WTC11 (cell line): ENCODE results near the gene MED26. TPM values are rescaled to one million over a fixed set of nuclear protein-coding genes. Genes with fewer than 3 reads are reported as not detected.

Experiments used
- CREM ChIP-seq: sonication (generic); formaldehyde crosslinking; IDR thresholded peaks from 2 replicates; pipeline ENCODE4 v1.8.1; 2022; ENCODE audit warnings: mild to moderate bottlenecking, missing genetic modification reagents, moderate library complexity
- ETV6 ChIP-seq: sonication (generic); formaldehyde crosslinking; IDR thresholded peaks from 2 replicates; pipeline ENCODE4 v1.8.1; 2022; ENCODE audit warnings: mild to moderate bottlenecking, missing genetic modification reagents
- FOXK1 ChIP-seq: sonication (generic); formaldehyde crosslinking; IDR thresholded peaks from 2 replicates; pipeline ENCODE4 v1.8.0; 2022; ENCODE audit warnings: mild to moderate bottlenecking, moderate library complexity, missing genetic modification reagents
- FOXP1 ChIP-seq: sonication (generic); formaldehyde crosslinking; IDR thresholded peaks from 2 replicates; pipeline ENCODE4 v1.8.0; 2022; ENCODE audit warnings: missing genetic modification reagents, mild to moderate bottlenecking, moderate library complexity, borderline replicate concordance
- IRF2 ChIP-seq: sonication (generic); formaldehyde crosslinking; IDR thresholded peaks from 2 replicates; pipeline ENCODE4 v1.8.0; 2022; ENCODE audit warnings: low read depth, missing genetic modification reagents, borderline replicate concordance
- NR2C2 ChIP-seq: sonication (generic); formaldehyde crosslinking; IDR thresholded peaks from 2 replicates; pipeline ENCODE4 v1.8.0; 2022; ENCODE audit warnings: mild to moderate bottlenecking, missing genetic modification reagents
- OVOL2 ChIP-seq: fragments of 250-450 bp; sonication (Bioruptor Pico); IDR thresholded peaks from 2 replicates; pipeline ENCODE4 v1.9.0; 2021; ENCODE audit warnings: mild to moderate bottlenecking, borderline replicate concordance
- RORB ChIP-seq: fragments of 250-450 bp; sonication (Bioruptor Pico); IDR thresholded peaks from 2 replicates; pipeline ENCODE4 v1.9.0; 2021; ENCODE audit warnings: mild to moderate bottlenecking
- SP1 ChIP-seq: sonication (generic); formaldehyde crosslinking; conservative IDR thresholded peaks from 2 replicates; pipeline ENCODE4 v1.8.1; 2022; ENCODE audit warnings: missing genetic modification reagents
- TCF7 ChIP-seq: sonication (generic); formaldehyde crosslinking; IDR thresholded peaks from 2 replicates; pipeline ENCODE4 v1.8.0; 2022; ENCODE audit warnings: mild to moderate bottlenecking, low read depth, missing genetic modification reagents, moderate library complexity
- ZNF121 ChIP-seq: sonication (generic); formaldehyde crosslinking; IDR thresholded peaks from 2 replicates; pipeline ENCODE4 v1.8.0; 2023; ENCODE audit warnings: missing genetic modification reagents
- ZNF219 ChIP-seq: sonication (generic); formaldehyde crosslinking; IDR thresholded peaks from 2 replicates; pipeline ENCODE4 v1.8.0; 2023; ENCODE audit warnings: missing genetic modification reagents, mild to moderate bottlenecking, borderline replicate concordance
- ZNF232 ChIP-seq: sonication (generic); formaldehyde crosslinking; IDR thresholded peaks from 2 replicates; pipeline ENCODE4 v1.8.0; 2022; ENCODE audit warnings: mild to moderate bottlenecking, missing genetic modification reagents
- ZNF263 ChIP-seq: sonication (generic); formaldehyde crosslinking; IDR thresholded peaks from 2 replicates; pipeline ENCODE4 v1.8.1; 2022; ENCODE audit warnings: low read depth, mild to moderate bottlenecking, moderate library complexity, missing genetic modification reagents
- ZNF416 ChIP-seq: fragments of 250-450 bp; sonication (Bioruptor Pico); IDR thresholded peaks from 2 replicates; pipeline ENCODE4 v1.9.0; 2021; ENCODE audit warnings: mild to moderate bottlenecking, inconsistent platforms
- total RNA-seq: library from RNA; stranded (reverse); gene quantifications from 3 replicates; pipeline ENCODE4 v1.2.3, GENCODE V29; 2021
- TF ChIP-seq, protein P1 (sequence below): sonication (generic); formaldehyde crosslinking; conservative IDR thresholded peaks from 2 replicates; pipeline ENCODE4 v1.8.1; 2022; ENCODE audit warnings: mild to moderate bottlenecking, missing genetic modification reagents
- TF ChIP-seq, protein P2 (sequence below): sonication (generic); formaldehyde crosslinking; IDR thresholded peaks from 2 replicates; pipeline ENCODE4 v1.8.0; 2022; ENCODE audit warnings: mild to moderate bottlenecking, missing genetic modification reagents
- TF ChIP-seq, protein P3 (sequence below): sonication (generic); formaldehyde crosslinking; IDR thresholded peaks from 2 replicates; pipeline ENCODE4 v1.8.1; 2023; ENCODE audit warnings: mild to moderate bottlenecking, missing genetic modification reagents, moderate library complexity
- TF ChIP-seq, protein P4 (sequence below): sonication (generic); formaldehyde crosslinking; IDR thresholded peaks from 2 replicates; pipeline ENCODE4 v1.8.1; 2023; ENCODE audit warnings: mild to moderate bottlenecking, moderate library complexity, missing genetic modification reagents
- TF ChIP-seq, protein P5 (sequence below): sonication (generic); formaldehyde crosslinking; IDR thresholded peaks from 2 replicates; pipeline ENCODE4 v1.8.1; 2022; ENCODE audit warnings: mild to moderate bottlenecking, moderate library complexity, missing genetic modification reagents
- TF ChIP-seq, protein P6 (sequence below): fragments of 250-450 bp; sonication (Bioruptor Pico); IDR thresholded peaks from 2 replicates; pipeline ENCODE4 v1.9.0; 2021; ENCODE audit warnings: mild to moderate bottlenecking
- TF ChIP-seq, protein P7 (sequence below): sonication (generic); formaldehyde crosslinking; IDR thresholded peaks from 2 replicates; pipeline ENCODE4 v1.8.1; 2022; ENCODE audit warnings: low read depth, mild to moderate bottlenecking, moderate library complexity, missing genetic modification reagents, borderline replicate concordance
- TF ChIP-seq, protein P8 (sequence below): fragments of 250-450 bp; sonication (Bioruptor Pico); IDR thresholded peaks from 2 replicates; pipeline ENCODE4 v2.1.2; 2022; ENCODE audit warnings: mild to moderate bottlenecking, moderate library complexity
- TF ChIP-seq, protein P9 (sequence below): sonication (generic); formaldehyde crosslinking; IDR thresholded peaks from 2 replicates; pipeline ENCODE4 v1.8.1; 2023; ENCODE audit warnings: mild to moderate bottlenecking, missing genetic modification reagents
- TF ChIP-seq, protein P10 (sequence below): sonication (generic); formaldehyde crosslinking; IDR thresholded peaks from 2 replicates; pipeline ENCODE4 v1.8.1; 2022; ENCODE audit warnings: low read depth, missing genetic modification reagents, borderline replicate concordance

Gene MED26
- total RNA-seq, 1 experiment from 2014 or later: 14.2 TPM

DNA sequence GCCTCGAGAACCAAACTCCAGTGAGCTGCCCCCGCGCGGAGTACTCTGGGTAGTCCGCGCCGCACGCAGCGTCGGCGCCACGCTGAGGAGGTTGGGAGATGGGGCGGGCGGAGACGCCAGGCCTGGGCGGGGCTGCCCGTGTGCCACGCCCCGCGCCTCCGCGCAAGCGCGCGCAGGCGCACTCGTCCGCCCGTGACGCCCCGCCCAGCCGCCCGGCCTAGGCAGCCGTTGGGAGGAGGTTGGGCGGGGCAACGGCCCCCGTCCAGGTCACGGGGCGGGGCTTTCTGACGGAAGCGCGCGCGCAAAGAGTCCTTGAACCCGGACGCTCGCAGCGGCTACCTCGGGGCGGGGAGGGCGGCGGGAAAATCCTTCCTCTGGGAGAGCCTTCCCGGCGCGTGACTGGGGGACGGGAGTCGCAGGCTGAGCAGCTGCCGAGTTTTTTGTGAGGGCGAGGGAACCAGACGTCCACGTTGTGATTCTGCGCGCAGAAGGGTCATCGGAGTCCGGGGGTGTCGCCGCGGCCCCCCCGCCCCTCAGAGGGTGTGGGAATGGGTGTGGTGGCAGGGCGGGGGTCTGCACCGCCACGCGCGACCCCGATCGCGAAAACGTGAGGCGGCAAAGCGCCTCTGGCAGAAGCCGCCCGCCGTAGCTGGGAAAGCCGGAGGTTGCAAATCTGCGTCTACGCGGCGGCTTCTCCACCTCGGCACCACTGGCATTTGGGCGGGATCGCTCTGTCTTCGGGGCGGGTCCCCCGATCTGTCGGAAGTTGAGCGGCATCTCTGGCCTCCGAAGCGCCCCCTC is at the start of gene MED26 (continued):
- TF ChIP-seq, protein P1, sequence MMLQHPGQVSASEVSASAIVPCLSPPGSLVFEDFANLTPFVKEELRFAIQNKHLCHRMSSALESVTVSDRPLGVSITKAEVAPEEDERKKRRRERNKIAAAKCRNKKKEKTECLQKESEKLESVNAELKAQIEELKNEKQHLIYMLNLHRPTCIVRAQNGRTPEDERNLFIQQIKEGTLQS (CRISPR knock-in tag): no peak
- TF ChIP-seq SP1 (CRISPR knock-in tag) (peak; percentile 95), ZNF121 (CRISPR knock-in tag) (no peak), ETV6 (no peak; the same call in 1 of the 2 replicates), ZNF416 (CRISPR knock-in tag) (no peak; the same call in 1 of the 2 replicates), ZNF219 (CRISPR knock-in tag) (no peak), NR2C2 (CRISPR knock-in tag) (no peak), CREM (no peak), IRF2 (CRISPR knock-in tag) (no peak), TCF7 (CRISPR knock-in tag) (no peak), ZNF232 (peak; percentile 39; the same call in 1 of the 2 replicates), RORB (CRISPR knock-in tag) (no peak), FOXP1 (no peak), OVOL2 (CRISPR knock-in tag) (no peak), FOXK1 (CRISPR knock-in tag) (peak; percentile 70), ZNF263 (CRISPR knock-in tag) (0 out of 2 replicates have a peak, but pooled peaks have one; percentile 31)
- TF ChIP-seq, protein P2, sequence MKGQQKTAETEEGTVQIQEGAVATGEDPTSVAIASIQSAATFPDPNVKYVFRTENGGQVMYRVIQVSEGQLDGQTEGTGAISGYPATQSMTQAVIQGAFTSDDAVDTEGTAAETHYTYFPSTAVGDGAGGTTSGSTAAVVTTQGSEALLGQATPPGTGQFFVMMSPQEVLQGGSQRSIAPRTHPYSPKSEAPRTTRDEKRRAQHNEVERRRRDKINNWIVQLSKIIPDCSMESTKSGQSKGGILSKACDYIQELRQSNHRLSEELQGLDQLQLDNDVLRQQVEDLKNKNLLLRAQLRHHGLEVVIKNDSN: peak; percentile 46; the same call in 1 of the 2 replicates
- TF ChIP-seq, protein P3, sequence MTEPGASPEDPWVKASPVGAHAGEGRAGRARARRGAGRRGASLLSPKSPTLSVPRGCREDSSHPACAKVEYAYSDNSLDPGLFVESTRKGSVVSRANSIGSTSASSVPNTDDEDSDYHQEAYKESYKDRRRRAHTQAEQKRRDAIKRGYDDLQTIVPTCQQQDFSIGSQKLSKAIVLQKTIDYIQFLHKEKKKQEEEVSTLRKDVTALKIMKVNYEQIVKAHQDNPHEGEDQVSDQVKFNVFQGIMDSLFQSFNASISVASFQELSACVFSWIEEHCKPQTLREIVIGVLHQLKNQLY: no peak
- TF ChIP-seq, protein P4, sequence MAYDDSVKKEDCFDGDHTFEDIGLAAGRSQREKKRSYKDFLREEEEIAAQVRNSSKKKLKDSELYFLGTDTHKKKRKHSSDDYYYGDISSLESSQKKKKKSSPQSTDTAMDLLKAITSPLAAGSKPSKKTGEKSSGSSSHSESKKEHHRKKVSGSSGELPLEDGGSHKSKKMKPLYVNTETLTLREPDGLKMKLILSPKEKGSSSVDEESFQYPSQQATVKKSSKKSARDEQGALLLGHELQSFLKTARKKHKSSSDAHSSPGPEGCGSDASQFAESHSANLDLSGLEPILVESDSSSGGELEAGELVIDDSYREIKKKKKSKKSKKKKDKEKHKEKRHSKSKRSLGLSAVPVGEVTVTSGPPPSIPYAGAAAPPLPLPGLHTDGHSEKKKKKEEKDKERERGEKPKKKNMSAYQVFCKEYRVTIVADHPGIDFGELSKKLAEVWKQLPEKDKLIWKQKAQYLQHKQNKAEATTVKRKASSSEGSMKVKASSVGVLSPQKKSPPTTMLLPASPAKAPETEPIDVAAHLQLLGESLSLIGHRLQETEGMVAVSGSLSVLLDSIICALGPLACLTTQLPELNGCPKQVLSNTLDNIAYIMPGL (CRISPR knock-in tag): no peak; the same call in 1 of the 2 replicates
- TF ChIP-seq, protein P5, sequence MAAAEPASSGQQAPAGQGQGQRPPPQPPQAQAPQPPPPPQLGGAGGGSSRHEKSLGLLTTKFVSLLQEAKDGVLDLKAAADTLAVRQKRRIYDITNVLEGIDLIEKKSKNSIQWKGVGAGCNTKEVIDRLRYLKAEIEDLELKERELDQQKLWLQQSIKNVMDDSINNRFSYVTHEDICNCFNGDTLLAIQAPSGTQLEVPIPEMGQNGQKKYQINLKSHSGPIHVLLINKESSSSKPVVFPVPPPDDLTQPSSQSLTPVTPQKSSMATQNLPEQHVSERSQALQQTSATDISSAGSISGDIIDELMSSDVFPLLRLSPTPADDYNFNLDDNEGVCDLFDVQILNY (CRISPR knock-in tag): peak; percentile 76
- TF ChIP-seq, protein P6, sequence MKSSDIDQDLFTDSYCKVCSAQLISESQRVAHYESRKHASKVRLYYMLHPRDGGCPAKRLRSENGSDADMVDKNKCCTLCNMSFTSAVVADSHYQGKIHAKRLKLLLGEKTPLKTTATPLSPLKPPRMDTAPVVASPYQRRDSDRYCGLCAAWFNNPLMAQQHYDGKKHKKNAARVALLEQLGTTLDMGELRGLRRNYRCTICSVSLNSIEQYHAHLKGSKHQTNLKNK (CRISPR knock-in tag): no peak
- TF ChIP-seq, protein P7, sequence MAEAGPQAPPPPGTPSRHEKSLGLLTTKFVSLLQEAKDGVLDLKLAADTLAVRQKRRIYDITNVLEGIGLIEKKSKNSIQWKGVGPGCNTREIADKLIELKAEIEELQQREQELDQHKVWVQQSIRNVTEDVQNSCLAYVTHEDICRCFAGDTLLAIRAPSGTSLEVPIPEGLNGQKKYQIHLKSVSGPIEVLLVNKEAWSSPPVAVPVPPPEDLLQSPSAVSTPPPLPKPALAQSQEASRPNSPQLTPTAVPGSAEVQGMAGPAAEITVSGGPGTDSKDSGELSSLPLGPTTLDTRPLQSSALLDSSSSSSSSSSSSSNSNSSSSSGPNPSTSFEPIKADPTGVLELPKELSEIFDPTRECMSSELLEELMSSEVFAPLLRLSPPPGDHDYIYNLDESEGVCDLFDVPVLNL (CRISPR knock-in tag): 0 out of 2 replicates have a peak, but pooled peaks have one; percentile 32
- TF ChIP-seq, protein P8, sequence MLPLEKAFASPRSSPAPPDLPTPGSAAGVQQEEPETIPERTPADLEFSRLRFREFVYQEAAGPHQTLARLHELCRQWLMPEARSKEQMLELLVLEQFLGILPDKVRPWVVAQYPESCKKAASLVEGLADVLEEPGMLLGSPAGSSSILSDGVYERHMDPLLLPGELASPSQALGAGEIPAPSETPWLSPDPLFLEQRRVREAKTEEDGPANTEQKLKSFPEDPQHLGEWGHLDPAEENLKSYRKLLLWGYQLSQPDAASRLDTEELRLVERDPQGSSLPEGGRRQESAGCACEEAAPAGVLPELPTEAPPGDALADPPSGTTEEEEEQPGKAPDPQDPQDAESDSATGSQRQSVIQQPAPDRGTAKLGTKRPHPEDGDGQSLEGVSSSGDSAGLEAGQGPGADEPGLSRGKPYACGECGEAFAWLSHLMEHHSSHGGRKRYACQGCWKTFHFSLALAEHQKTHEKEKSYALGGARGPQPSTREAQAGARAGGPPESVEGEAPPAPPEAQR (CRISPR knock-in tag): no peak
- TF ChIP-seq, protein P9, sequence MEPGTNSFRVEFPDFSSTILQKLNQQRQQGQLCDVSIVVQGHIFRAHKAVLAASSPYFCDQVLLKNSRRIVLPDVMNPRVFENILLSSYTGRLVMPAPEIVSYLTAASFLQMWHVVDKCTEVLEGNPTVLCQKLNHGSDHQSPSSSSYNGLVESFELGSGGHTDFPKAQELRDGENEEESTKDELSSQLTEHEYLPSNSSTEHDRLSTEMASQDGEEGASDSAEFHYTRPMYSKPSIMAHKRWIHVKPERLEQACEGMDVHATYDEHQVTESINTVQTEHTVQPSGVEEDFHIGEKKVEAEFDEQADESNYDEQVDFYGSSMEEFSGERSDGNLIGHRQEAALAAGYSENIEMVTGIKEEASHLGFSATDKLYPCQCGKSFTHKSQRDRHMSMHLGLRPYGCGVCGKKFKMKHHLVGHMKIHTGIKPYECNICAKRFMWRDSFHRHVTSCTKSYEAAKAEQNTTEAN (CRISPR knock-in tag): peak; percentile 82; the same call in 1 of the 2 replicates
- TF ChIP-seq, protein P10, sequence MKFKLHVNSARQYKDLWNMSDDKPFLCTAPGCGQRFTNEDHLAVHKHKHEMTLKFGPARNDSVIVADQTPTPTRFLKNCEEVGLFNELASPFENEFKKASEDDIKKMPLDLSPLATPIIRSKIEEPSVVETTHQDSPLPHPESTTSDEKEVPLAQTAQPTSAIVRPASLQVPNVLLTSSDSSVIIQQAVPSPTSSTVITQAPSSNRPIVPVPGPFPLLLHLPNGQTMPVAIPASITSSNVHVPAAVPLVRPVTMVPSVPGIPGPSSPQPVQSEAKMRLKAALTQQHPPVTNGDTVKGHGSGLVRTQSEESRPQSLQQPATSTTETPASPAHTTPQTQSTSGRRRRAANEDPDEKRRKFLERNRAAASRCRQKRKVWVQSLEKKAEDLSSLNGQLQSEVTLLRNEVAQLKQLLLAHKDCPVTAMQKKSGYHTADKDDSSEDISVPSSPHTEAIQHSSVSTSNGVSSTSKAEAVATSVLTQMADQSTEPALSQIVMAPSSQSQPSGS: no peak
